Endothelial cell of umbilical vein (primary cell): ENCODE results near the gene UCKL1.

Experiments used
- EZH2 ChIP-seq: IDR thresholded peaks from 2 replicates; pipeline ENCODE4 v1.6.1; 2012; ENCODE audit warnings: borderline replicate concordance, low read depth, mild to moderate bottlenecking, moderate library complexity, low read length, inconsistent platforms; ENCODE audit not compliant: severe bottlenecking
- FOS ChIP-seq: IDR thresholded peaks from 2 replicates; pipeline ENCODE4 v1.6.1; 2011; ENCODE audit warnings: mild to moderate bottlenecking, low read length, moderate library complexity, borderline replicate concordance; ENCODE audit not compliant: insufficient read depth
- GATA2 ChIP-seq: IDR thresholded peaks from 2 replicates; pipeline ENCODE4 v1.7.0; 2011; ENCODE audit warnings: low read depth, mild to moderate bottlenecking, moderate library complexity, mixed read lengths, low read length; ENCODE audit not compliant: insufficient read length, insufficient read depth
- JUN ChIP-seq: IDR thresholded peaks from 2 replicates; pipeline ENCODE4 v1.6.1; 2011; ENCODE audit warnings: borderline replicate concordance, low read depth; ENCODE audit not compliant: insufficient read length, insufficient read depth
- MYC ChIP-seq: IDR thresholded peaks from one replicate; pipeline ENCODE4 v1.6.1; 2011; ENCODE audit warnings: mild to moderate bottlenecking, low read depth, low read length
- POLR2A ChIP-seq: IDR thresholded peaks from 2 replicates; pipeline ENCODE4 v1.6.1; 2012; ENCODE audit warnings: low read depth, mild to moderate bottlenecking, control low read depth, low read length
- POLR2AphosphoS5 ChIP-seq: IDR thresholded peaks from 2 replicates; pipeline ENCODE4 v1.6.1; 2012; ENCODE audit warnings: low read depth, mild to moderate bottlenecking, control low read depth, low read length, moderate library complexity; ENCODE audit not compliant: insufficient read depth
- TF ChIP-seq, protein P1 (sequence below), 2 donors: IDR thresholded peaks; 1 replicate in 1 of 2; 2 replicates in 1 of 2; pipeline ENCODE4 v1.5.1; 2011; ENCODE audit warnings: low read length in 2 of 2, mild to moderate bottlenecking in 2 of 2, moderate library complexity in 2 of 2, control low read depth in 1 of 2, inconsistent platforms in 1 of 2, low read depth in 1 of 2; ENCODE audit not compliant: insufficient read depth in 1 of 2; ENCODE audit errors: extremely low read depth in 1 of 2
- TF ChIP-seq, protein P2 (sequence below): IDR thresholded peaks from 2 replicates; pipeline ENCODE4 v1.6.1; 2011; ENCODE audit not compliant: insufficient read depth, insufficient read length

DNA sequence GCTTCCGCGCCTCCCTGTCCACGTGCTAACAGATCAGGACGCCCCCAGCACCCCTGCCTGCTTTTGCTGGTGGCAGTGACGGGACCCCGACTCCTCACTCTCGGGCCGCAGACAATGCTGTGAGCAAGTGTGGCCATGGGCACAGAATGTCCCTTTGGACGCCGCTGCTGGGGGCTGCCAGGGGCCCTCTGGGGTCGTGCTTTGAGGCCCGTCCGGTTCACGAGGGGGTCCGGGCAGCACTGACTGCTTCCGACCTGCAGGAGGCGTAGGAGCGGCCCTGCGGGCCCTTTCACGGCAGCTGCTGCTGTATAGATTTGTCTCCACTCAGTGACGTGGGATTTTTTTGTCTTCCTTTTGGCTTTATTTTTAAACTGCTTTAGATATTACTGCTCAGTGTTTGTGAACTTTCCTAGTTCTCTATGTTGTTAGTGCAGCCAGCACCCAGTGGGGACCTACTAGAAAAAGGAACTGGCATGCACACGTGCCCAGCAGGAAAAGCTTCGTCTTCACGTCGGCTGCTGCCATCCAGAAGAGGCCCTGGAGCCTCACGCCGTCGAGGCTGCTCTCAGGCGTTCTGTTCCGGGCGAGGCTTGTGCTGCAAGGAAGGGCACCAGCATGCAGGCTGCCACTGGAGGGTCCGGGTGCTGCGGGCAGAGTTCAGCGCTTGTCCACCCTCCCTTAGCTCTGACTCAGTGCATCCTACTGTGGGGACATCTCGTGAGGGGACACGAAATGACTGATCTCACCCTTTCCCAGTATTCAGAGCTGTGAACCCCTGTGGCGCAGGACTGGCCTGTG, 21.7 kb downstream of the UCKL1 start:
- TF ChIP-seq EZH2 (no peak), POLR2A (no peak), POLR2AphosphoS5 (no peak), MYC (no peak), JUN (no peak), FOS (no peak), GATA2 (no peak)
- TF ChIP-seq, protein P1, sequence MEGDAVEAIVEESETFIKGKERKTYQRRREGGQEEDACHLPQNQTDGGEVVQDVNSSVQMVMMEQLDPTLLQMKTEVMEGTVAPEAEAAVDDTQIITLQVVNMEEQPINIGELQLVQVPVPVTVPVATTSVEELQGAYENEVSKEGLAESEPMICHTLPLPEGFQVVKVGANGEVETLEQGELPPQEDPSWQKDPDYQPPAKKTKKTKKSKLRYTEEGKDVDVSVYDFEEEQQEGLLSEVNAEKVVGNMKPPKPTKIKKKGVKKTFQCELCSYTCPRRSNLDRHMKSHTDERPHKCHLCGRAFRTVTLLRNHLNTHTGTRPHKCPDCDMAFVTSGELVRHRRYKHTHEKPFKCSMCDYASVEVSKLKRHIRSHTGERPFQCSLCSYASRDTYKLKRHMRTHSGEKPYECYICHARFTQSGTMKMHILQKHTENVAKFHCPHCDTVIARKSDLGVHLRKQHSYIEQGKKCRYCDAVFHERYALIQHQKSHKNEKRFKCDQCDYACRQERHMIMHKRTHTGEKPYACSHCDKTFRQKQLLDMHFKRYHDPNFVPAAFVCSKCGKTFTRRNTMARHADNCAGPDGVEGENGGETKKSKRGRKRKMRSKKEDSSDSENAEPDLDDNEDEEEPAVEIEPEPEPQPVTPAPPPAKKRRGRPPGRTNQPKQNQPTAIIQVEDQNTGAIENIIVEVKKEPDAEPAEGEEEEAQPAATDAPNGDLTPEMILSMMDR (IDR thresholded peaks at IDR 0.05; ENCODE audit: extremely low read depth in 1 of 2, insufficient read depth in 1 of 2, low read depth in 1 of 2, low read length in 2 of 2): peak; percentile 23 to 50
- TF ChIP-seq, protein P2, sequence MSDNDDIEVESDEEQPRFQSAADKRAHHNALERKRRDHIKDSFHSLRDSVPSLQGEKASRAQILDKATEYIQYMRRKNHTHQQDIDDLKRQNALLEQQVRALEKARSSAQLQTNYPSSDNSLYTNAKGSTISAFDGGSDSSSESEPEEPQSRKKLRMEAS: no peak
